Measurements from ENCODE around the gene KCNK4.

Gene KCNK4

GRCh38 chr11:64290352-64291261, 495 bp upstream of the KCNK4 start:
- no peak for DNase-seq (ENCODE audit: low read depth)

GRCh38 chr11:64291752-64292459, 804 bp downstream of the KCNK4 start:
- DNase-seq (ENCODE audit: low read depth), result no peak

GRCh38 chr11:64292460-64293254, 1.6 kb downstream of the KCNK4 start:
- DNase-seq (ENCODE audit: low read depth), result no peak

GRCh38 chr11:64294774-64295173, 3.7 kb downstream of the KCNK4 start:
- DNase-seq (ENCODE audit: low read depth), result no peak

GRCh38 chr11:64295760-64296159, 4.7 kb downstream of the KCNK4 start:
- no peak for DNase-seq (ENCODE audit: low read depth)

GRCh38 chr11:64296236-64296635, 5.1 kb downstream of the KCNK4 start:
- no peak for DNase-seq (ENCODE audit: low read depth)

- no peak for DNase-seq (ENCODE audit: low read depth)
These were observed 6.0 kb downstream of the KCNK4 start for GRCh38 chr11:64296830-64297698.

GRCh38 chr11:64297699-64298358, 6.7 kb downstream of the KCNK4 start:
- DNase-seq (ENCODE audit: low read depth), result no peak

GRCh38 chr11:64298966-64299846, 8.1 kb downstream of the KCNK4 start:
- DNase-seq (ENCODE audit: low read depth), result no peak

GRCh38 chr11:64299847-64300648, 8.9 kb downstream of the KCNK4 start, which contains the start of gene CATSPERZ:
CATSPERZ (plus strand) TSS chr11:64300358; CDS start chr11:64300411, 53 bp downstream.
- no peak for DNase-seq (ENCODE audit: low read depth)

- DNase-seq (ENCODE audit: low read depth), result no peak
These were observed 12.3 kb downstream of the KCNK4 start for GRCh38 chr11:64303109-64304031.

- DNase-seq (ENCODE audit: low read depth), result no peak
These were observed 12.9 kb downstream of the KCNK4 start for GRCh38 chr11:64304032-64304315.

GRCh38 chr11:64304316-64305072, 13.4 kb downstream of the KCNK4 start:
- peak; percentile 65 for DNase-seq (ENCODE audit: low read depth)

GRCh38 chr11:64305075-64305690, 14.1 kb downstream of the KCNK4 start, which contains the start of gene ESRRA:
ESRRA (plus strand) TSS chr11:64305524; CDS start chr11:64307180, 1,656 bp downstream.
- DNase-seq (ENCODE audit: low read depth), result peak; percentile 93

GRCh38 chr11:64305691-64306562, 14.8 kb downstream of the KCNK4 start:
- no peak for DNase-seq (ENCODE audit: low read depth)

- no peak for DNase-seq (ENCODE audit: low read depth)
These were observed 15.4 kb downstream of the KCNK4 start for GRCh38 chr11:64306563-64306875.
